ENCODE results near the gene CASP2. TPM values are rescaled to one million over a fixed set of nuclear protein-coding genes. Genes with fewer than 3 reads are reported as not detected.

Gene CASP2
- total and polyA plus RNA-seq, 2 of the 13 experiments (the other 11 are each of a cell fraction or from before 2014, with no cell fraction given), result 10.2 to 13.7 TPM

- no peak for TF ChIP-seq ZNF335 (CRISPR knock-in tag; IDR thresholded peaks at IDR 0.05)
- no peak for TF ChIP-seq ZBTB39 (CRISPR knock-in tag; IDR thresholded peaks at IDR 0.05)
- TF ChIP-seq ZFYVE20 (CRISPR knock-in tag; IDR thresholded peaks at IDR 0.05; ENCODE audit: borderline replicate concordance, low read depth), result no peak
- TF ChIP-seq ZNF552 (CRISPR knock-in tag; IDR thresholded peaks at IDR 0.05; ENCODE audit: borderline replicate concordance), result no peak
- no peak for TF ChIP-seq IRF9 (CRISPR knock-in tag; IDR thresholded peaks at IDR 0.05; ENCODE audit: borderline replicate concordance)
- TF ChIP-seq GZF1 (CRISPR knock-in tag; IDR thresholded peaks at IDR 0.05), result no peak
- no peak for TF ChIP-seq ZNF274 (CRISPR knock-in tag; IDR thresholded peaks at IDR 0.05)
- no peak for TF ChIP-seq GATA4 (IDR thresholded peaks at IDR 0.05; ENCODE audit: borderline replicate concordance, low read depth)
- TF ChIP-seq SMC3 (IDR thresholded peaks at IDR 0.05; ENCODE audit: low read length), result peak; percentile 49
- no peak for TF ChIP-seq BRCA1 (CRISPR knock-in tag; IDR thresholded peaks at IDR 0.05)
- TF ChIP-seq DRAP1 (CRISPR knock-in tag; IDR thresholded peaks at IDR 0.05), result no peak
- TF ChIP-seq XRCC5 (optimal IDR thresholded peaks at IDR 0.05; ENCODE audit: low read length), result peak; percentile 31
Measured at GRCh38 chr7:143299840-143300239, 11.7 kb downstream of the CASP2 start (continued).
